22Rv1 (cell line): ENCODE measurements around the gene SEMA7A.

Experiments
- ZFX ChIP-seq: fragments of 450-650 bp; IDR thresholded peaks from 2 replicates; pipeline ENCODE4 v1.6.1; 2017; ENCODE audit warnings: antibody characterized with exemption, borderline replicate concordance
- TF ChIP-seq, protein P1 (sequence below): fragments of 450-650 bp; IDR thresholded peaks from 2 replicates; pipeline ENCODE4 v1.5.1; 2017; ENCODE audit warnings: mild to moderate bottlenecking

- TF ChIP-seq, protein P1, sequence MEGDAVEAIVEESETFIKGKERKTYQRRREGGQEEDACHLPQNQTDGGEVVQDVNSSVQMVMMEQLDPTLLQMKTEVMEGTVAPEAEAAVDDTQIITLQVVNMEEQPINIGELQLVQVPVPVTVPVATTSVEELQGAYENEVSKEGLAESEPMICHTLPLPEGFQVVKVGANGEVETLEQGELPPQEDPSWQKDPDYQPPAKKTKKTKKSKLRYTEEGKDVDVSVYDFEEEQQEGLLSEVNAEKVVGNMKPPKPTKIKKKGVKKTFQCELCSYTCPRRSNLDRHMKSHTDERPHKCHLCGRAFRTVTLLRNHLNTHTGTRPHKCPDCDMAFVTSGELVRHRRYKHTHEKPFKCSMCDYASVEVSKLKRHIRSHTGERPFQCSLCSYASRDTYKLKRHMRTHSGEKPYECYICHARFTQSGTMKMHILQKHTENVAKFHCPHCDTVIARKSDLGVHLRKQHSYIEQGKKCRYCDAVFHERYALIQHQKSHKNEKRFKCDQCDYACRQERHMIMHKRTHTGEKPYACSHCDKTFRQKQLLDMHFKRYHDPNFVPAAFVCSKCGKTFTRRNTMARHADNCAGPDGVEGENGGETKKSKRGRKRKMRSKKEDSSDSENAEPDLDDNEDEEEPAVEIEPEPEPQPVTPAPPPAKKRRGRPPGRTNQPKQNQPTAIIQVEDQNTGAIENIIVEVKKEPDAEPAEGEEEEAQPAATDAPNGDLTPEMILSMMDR, result no peak
- TF ChIP-seq ZFX, result no peak
Measured at GRCh38 chr15:74393423-74393822, 40.3 kb downstream of the SEMA7A start.
